ENCODE results near the gene LIMS1.
"Not testable (repeated sequence)": the region's sequence is repeated elsewhere in the genome, so short reads cannot be mapped to it uniquely, and the experiment has no call there.

GRCh38 chr2:108655270-108655669 is 121.0 kb downstream of the LIMS1 start:
- TF ChIP-seq, protein P1, sequence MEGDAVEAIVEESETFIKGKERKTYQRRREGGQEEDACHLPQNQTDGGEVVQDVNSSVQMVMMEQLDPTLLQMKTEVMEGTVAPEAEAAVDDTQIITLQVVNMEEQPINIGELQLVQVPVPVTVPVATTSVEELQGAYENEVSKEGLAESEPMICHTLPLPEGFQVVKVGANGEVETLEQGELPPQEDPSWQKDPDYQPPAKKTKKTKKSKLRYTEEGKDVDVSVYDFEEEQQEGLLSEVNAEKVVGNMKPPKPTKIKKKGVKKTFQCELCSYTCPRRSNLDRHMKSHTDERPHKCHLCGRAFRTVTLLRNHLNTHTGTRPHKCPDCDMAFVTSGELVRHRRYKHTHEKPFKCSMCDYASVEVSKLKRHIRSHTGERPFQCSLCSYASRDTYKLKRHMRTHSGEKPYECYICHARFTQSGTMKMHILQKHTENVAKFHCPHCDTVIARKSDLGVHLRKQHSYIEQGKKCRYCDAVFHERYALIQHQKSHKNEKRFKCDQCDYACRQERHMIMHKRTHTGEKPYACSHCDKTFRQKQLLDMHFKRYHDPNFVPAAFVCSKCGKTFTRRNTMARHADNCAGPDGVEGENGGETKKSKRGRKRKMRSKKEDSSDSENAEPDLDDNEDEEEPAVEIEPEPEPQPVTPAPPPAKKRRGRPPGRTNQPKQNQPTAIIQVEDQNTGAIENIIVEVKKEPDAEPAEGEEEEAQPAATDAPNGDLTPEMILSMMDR (IDR thresholded peaks at IDR 0.05): not testable (repeated sequence)
- TF ChIP-seq EZH2 (IDR thresholded peaks at IDR 0.05; ENCODE audit: borderline replicate concordance, insufficient read depth, low read depth, low read length, poor library complexity, severe bottlenecking): not testable (repeated sequence)

Measured in B cell (primary cell).